ENCODE data around the gene CNTROB. TPM values are rescaled to one million over a fixed set of nuclear protein-coding genes. Genes with fewer than 3 reads are reported as not detected.
A peak's percentile ranks its signal among the peaks of the same experiment; 100 is the strongest.

The CNTROB gene
- total RNA-seq, 3 donors from 2014 or later: 17.0 to 27.2 (median 23.9) TPM

GRCh38 chr17:7886227-7887037, 45.6 kb upstream of the CNTROB start:
- Histone ChIP-seq H3K4me3 (peak overlapping the region; percentile 86 to 93 (median 89)), H3K4me1 (peaks cover 12 to 13% of the 10 kb centered on the region in 2 donors), H3K27me3 (no peaks in the 10 kb centered on the region), H3K27ac (peak overlapping the region; percentile 95 to 99), H3K9me3 (no peaks in the 10 kb centered on the region), H3K36me3 (no peaks in the 10 kb centered on the region)
- intact Hi-C loops (cut with DNase I; ENCODE audit: low total_unique reads): no loop called here
- no peak for TF ChIP-seq POLR2AphosphoS5 (IDR thresholded peaks at IDR 0.05)
- no peak for TF ChIP-seq POLR2A (IDR thresholded peaks at IDR 0.05)
- no peak for TF ChIP-seq CTCF (IDR thresholded peaks at IDR 0.05)
- peak in 1 of 2 donors; percentile 36 for DNase-seq (ENCODE audit: low spot score in 2 of 2)

- TF ChIP-seq CTCF (IDR thresholded peaks at IDR 0.05): peak in 2 of 3 donors; percentile 13
- TF ChIP-seq POLR2AphosphoS5 (IDR thresholded peaks at IDR 0.05): no peak
- intact Hi-C loops (cut with DNase I; ENCODE audit: low total_unique reads): no loop called here
- Histone ChIP-seq H3K27ac (peak overlapping the region; percentile 95 to 99), H3K9me3 (no peaks in the 10 kb centered on the region), H3K4me3 (peak overlapping the region; percentile 86 to 93 (median 89)), H3K27me3 (no peaks in the 10 kb centered on the region), H3K4me1 (peaks cover 12 to 13% of the 10 kb centered on the region in 2 donors), H3K36me3 (no peaks in the 10 kb centered on the region)
- DNase-seq (ENCODE audit: low spot score in 2 of 2): no peak
These were observed 44.9 kb upstream of the CNTROB start for GRCh38 chr17:7887038-7887481.

- H3K4me1 ChIP-seq: peaks cover 12 to 13% of the 10 kb centered on the region in 2 donors
- H3K27ac ChIP-seq: peak overlapping the region; percentile 95 to 99
- no peaks in the 10 kb centered on the region for H3K36me3 ChIP-seq
- H3K9me3 ChIP-seq: no peaks in the 10 kb centered on the region
- TF ChIP-seq POLR2A (IDR thresholded peaks at IDR 0.05) (no peak), POLR2AphosphoS5 (IDR thresholded peaks at IDR 0.05) (peak in 2 of 3 donors; percentile 34 to 55), CTCF (IDR thresholded peaks at IDR 0.05) (peak in 1 of 3 donors; percentile 7)
- intact Hi-C loops (cut with DNase I; ENCODE audit: low total_unique reads): no loop called here
- peak overlapping the region; percentile 86 to 93 (median 89) for H3K4me3 ChIP-seq
- no peaks in the 10 kb centered on the region for H3K27me3 ChIP-seq
- peak; percentile 93 to 96 for DNase-seq (ENCODE audit: low spot score in 2 of 2)
These were observed 44.4 kb upstream of the CNTROB start for GRCh38 chr17:7887482-7888183.

- intact Hi-C loops (cut with DNase I; ENCODE audit: low total_unique reads): no loop called here
- peak; percentile 79 to 82 for DNase-seq (ENCODE audit: low spot score in 2 of 2)
- TF ChIP-seq POLR2AphosphoS5 (IDR thresholded peaks at IDR 0.05): peak in 2 of 3 donors; percentile 39 to 47
- no peak for TF ChIP-seq CTCF (IDR thresholded peaks at IDR 0.05)
- H3K9me3 ChIP-seq: no peaks in the 10 kb centered on the region
- H3K4me3 ChIP-seq: peak within 1 kb of the TSS; percentile 86 to 93 (median 89)
- H3K27ac ChIP-seq: peak within 1 kb of the TSS; percentile 95 to 99
- no peaks in the 10 kb centered on the region for H3K36me3 ChIP-seq
- peaks cover 12 to 13% of the 10 kb centered on the region in 2 donors for H3K4me1 ChIP-seq
- H3K27me3 ChIP-seq: no peaks in the 10 kb centered on the region
These were observed 43.7 kb upstream of the CNTROB start, which contains the start of gene CHD3 for GRCh38 chr17:7888184-7888920. Gene CHD3 (plus strand): TSS chr17:7888789. CDS start chr17:7889001, 212 bp downstream.

Measured in breast epithelium (tissue), 4 donors.